Measurements from ENCODE around the gene PDLIM1.

DNA sequence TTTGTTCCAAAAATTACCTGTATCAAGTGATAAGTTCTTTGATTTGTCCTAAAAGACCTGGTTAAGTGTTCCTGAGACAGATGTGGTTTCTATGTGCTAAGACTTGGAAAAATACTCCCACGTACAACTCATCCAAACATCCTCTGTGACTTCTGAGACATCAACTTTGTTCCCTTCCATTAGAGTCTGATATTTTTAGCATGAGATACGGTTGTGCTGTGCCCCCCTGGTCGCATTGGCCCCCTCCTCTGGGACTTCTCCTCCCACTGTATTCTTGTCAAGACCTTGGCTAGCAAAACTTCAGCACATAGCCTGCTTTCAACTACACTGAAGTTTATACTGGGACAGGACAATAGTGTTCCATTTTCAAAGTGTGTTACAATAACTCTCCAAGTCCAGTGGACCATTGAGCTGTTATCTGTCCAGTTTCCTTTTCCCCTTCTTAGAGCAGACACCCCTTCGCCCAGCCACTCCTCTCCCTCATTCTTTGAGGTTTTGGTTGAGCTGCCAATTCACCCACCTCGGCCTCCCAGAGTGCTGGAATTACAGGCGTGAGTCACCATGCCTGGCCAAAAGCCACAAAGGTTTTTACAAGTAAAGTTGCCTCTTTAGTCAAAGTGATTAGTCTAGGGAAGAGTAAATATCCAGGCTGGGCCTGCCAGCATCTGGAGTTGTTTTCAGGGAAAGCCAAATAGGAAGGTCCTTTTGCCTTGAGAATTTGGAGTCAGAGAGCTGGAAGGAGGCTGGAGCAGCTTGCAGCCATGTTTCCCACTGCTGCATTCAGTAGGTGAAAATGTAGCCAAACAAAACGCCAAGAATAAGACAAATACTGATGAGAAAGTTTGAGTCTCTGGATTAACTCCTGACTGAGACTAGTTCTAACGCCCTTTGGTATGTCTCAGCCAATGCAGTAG, 17.8 kb upstream of the PDLIM1 start:
- TF ChIP-seq, protein P1, sequence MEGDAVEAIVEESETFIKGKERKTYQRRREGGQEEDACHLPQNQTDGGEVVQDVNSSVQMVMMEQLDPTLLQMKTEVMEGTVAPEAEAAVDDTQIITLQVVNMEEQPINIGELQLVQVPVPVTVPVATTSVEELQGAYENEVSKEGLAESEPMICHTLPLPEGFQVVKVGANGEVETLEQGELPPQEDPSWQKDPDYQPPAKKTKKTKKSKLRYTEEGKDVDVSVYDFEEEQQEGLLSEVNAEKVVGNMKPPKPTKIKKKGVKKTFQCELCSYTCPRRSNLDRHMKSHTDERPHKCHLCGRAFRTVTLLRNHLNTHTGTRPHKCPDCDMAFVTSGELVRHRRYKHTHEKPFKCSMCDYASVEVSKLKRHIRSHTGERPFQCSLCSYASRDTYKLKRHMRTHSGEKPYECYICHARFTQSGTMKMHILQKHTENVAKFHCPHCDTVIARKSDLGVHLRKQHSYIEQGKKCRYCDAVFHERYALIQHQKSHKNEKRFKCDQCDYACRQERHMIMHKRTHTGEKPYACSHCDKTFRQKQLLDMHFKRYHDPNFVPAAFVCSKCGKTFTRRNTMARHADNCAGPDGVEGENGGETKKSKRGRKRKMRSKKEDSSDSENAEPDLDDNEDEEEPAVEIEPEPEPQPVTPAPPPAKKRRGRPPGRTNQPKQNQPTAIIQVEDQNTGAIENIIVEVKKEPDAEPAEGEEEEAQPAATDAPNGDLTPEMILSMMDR (IDR thresholded peaks at IDR 0.05) = no peak
- no peak for TF ChIP-seq POLR2A (IDR thresholded peaks at IDR 0.05)

All from adrenal gland (tissue), 5 donors.